Stimulated activated naive CD8-positive, alpha-beta T cell treated with anti-CD3 and anti-CD28 coated beads, Interleukin-15, Interleukin-2, amounts not matched to agents 100 ng/mL and 50 ng/mL, for 24 hours (primary cell): ENCODE measurements around the gene SHD.
"Not testable (repeated sequence)": the region's sequence is repeated elsewhere in the genome, so short reads cannot be mapped to it uniquely, and the experiment has no call there.

Source experiments
- H3K27ac Mint-ChIP-seq: one replicate; pipeline ENCODE4 v1.8.0; 2021; ENCODE audit warnings: mild to moderate bottlenecking, mixed read lengths
- H3K27me3 Mint-ChIP-seq: one replicate; pipeline ENCODE4 v1.8.0; 2021; ENCODE audit warnings: mixed read lengths
- H3K36me3 Mint-ChIP-seq: one replicate; pipeline ENCODE4 v1.8.0; 2021; ENCODE audit warnings: low read depth, mixed read lengths
- H3K4me1 Mint-ChIP-seq: one replicate; pipeline ENCODE4 v1.8.0; 2021; ENCODE audit warnings: low read depth, mixed read lengths
- H3K4me3 Mint-ChIP-seq: one replicate; pipeline ENCODE4 v1.8.0; 2021; ENCODE audit warnings: mild to moderate bottlenecking, mixed read lengths
- H3K9me3 Mint-ChIP-seq: one replicate; pipeline ENCODE4 v1.8.0; 2021; ENCODE audit warnings: mixed read lengths

SHD gene

GRCh38 chr19:4256563-4256962 is 22.5 kb upstream of the SHD start:
- H3K4me1 Mint-ChIP-seq = no peaks in the 10 kb centered on the region
- H3K27ac Mint-ChIP-seq = no peak overlapping the region
- H3K36me3 Mint-ChIP-seq = peaks cover 58% of the 10 kb centered on the region
- H3K4me3 Mint-ChIP-seq = no peak overlapping the region
- no peaks in the 10 kb centered on the region for H3K27me3 Mint-ChIP-seq
- no peaks in the 10 kb centered on the region for H3K9me3 Mint-ChIP-seq

GRCh38 chr19:4257025-4257424 is 22.0 kb upstream of the SHD start:
- H3K27me3 Mint-ChIP-seq = no peaks in the 10 kb centered on the region
- H3K36me3 Mint-ChIP-seq = peaks cover 55% of the 10 kb centered on the region
- no peaks in the 10 kb centered on the region for H3K9me3 Mint-ChIP-seq
- H3K27ac Mint-ChIP-seq = no peak overlapping the region
- no peaks in the 10 kb centered on the region for H3K4me1 Mint-ChIP-seq
- H3K4me3 Mint-ChIP-seq = no peak overlapping the region

- Mint-ChIP-seq H3K36me3 (peaks cover 50% of the 10 kb centered on the region), H3K9me3 (no peaks in the 10 kb centered on the region), H3K4me1 (peaks cover 2% of the 10 kb centered on the region), H3K27me3 (no peaks in the 10 kb centered on the region), H3K4me3 (no peak overlapping the region), H3K27ac (no peak overlapping the region)
These were observed 20.9 kb upstream of the SHD start for GRCh38 chr19:4258181-4258580.

- Mint-ChIP-seq H3K4me3 (no peak overlapping the region), H3K36me3 (peaks cover 50% of the 10 kb centered on the region), H3K4me1 (peaks cover 20% of the 10 kb centered on the region)
These were observed 18.4 kb upstream of the SHD start for GRCh38 chr19:4260613-4261191.

GRCh38 chr19:4264812-4265211 is 14.3 kb upstream of the SHD start:
- no peaks in the 10 kb centered on the region for H3K27me3 Mint-ChIP-seq
- no peaks in the 10 kb centered on the region for H3K9me3 Mint-ChIP-seq
- no peak overlapping the region for H3K4me3 Mint-ChIP-seq
- peak overlapping the region; percentile 68 for H3K27ac Mint-ChIP-seq
- H3K36me3 Mint-ChIP-seq = peaks cover 58% of the 10 kb centered on the region
- H3K4me1 Mint-ChIP-seq = peaks cover 25% of the 10 kb centered on the region

More at GRCh38 chr19:4260613-4261191, 18.4 kb upstream of the SHD start:
- Mint-ChIP-seq H3K9me3 (no peaks in the 10 kb centered on the region), H3K27me3 (no peaks in the 10 kb centered on the region), H3K27ac (no peak overlapping the region)

GRCh38 chr19:4266253-4267000 is 12.6 kb upstream of the SHD start:
- no peaks in the 10 kb centered on the region for H3K27me3 Mint-ChIP-seq
- H3K36me3 Mint-ChIP-seq = peaks cover 52% of the 10 kb centered on the region
- peaks cover 25% of the 10 kb centered on the region for H3K4me1 Mint-ChIP-seq
- no peak overlapping the region for H3K27ac Mint-ChIP-seq
- no peaks in the 10 kb centered on the region for H3K9me3 Mint-ChIP-seq
- no peak overlapping the region for H3K4me3 Mint-ChIP-seq

GRCh38 chr19:4267101-4267900 is 11.8 kb upstream of the SHD start:
- H3K4me3 Mint-ChIP-seq = no peak overlapping the region
- H3K27ac Mint-ChIP-seq = no peak overlapping the region
- H3K9me3 Mint-ChIP-seq = no peaks in the 10 kb centered on the region
- H3K36me3 Mint-ChIP-seq = peaks cover 60% of the 10 kb centered on the region
- H3K27me3 Mint-ChIP-seq = no peaks in the 10 kb centered on the region
- H3K4me1 Mint-ChIP-seq = peaks cover 25% of the 10 kb centered on the region

- Mint-ChIP-seq H3K36me3 (peaks cover 58% of the 10 kb centered on the region), H3K27ac (no peak overlapping the region)
These were observed 10.9 kb upstream of the SHD start for GRCh38 chr19:4267901-4268815.

GRCh38 chr19:4268816-4269430 is 10.1 kb upstream of the SHD start:
- H3K4me1 Mint-ChIP-seq = peaks cover 16% of the 10 kb centered on the region
- no peak overlapping the region for H3K4me3 Mint-ChIP-seq
- H3K36me3 Mint-ChIP-seq = peaks cover 50% of the 10 kb centered on the region
- H3K27ac Mint-ChIP-seq = no peak overlapping the region
- no peaks in the 10 kb centered on the region for H3K9me3 Mint-ChIP-seq
- H3K27me3 Mint-ChIP-seq = no peaks in the 10 kb centered on the region

More at GRCh38 chr19:4267901-4268815, 10.9 kb upstream of the SHD start:
- Mint-ChIP-seq H3K4me3 (no peak overlapping the region), H3K9me3 (no peaks in the 10 kb centered on the region), H3K27me3 (no peaks in the 10 kb centered on the region), H3K4me1 (peaks cover 23% of the 10 kb centered on the region)

GRCh38 chr19:4272894-4273293 is 6.2 kb upstream of the SHD start:
- no peak overlapping the region for H3K4me3 Mint-ChIP-seq
- no peaks in the 10 kb centered on the region for H3K4me1 Mint-ChIP-seq
- no peak overlapping the region for H3K27ac Mint-ChIP-seq
- H3K36me3 Mint-ChIP-seq = peaks cover 23% of the 10 kb centered on the region
- no peaks in the 10 kb centered on the region for H3K9me3 Mint-ChIP-seq
- no peaks in the 10 kb centered on the region for H3K27me3 Mint-ChIP-seq

GRCh38 chr19:4274321-4274686 is 4.8 kb upstream of the SHD start:
- not testable (repeated sequence) for H3K27ac Mint-ChIP-seq, H3K4me3 Mint-ChIP-seq, H3K9me3 Mint-ChIP-seq, H3K4me1 Mint-ChIP-seq, H3K27me3 Mint-ChIP-seq
- peaks cover 14% of the 10 kb centered on the region for H3K36me3 Mint-ChIP-seq

- Mint-ChIP-seq H3K27me3 (peaks cover 13% of the 10 kb centered on the region), H3K4me1 (peaks cover 6% of the 10 kb centered on the region), H3K4me3 (no peak overlapping the region), H3K9me3 (no peaks in the 10 kb centered on the region), H3K36me3 (peaks cover under 1% of the 10 kb centered on the region), H3K27ac (no peak overlapping the region)
These were observed 1.8 kb upstream of the SHD start for GRCh38 chr19:4277191-4277696.

- Mint-ChIP-seq H3K4me1 (peaks cover 6% of the 10 kb centered on the region), H3K27me3 (peaks cover 16% of the 10 kb centered on the region), H3K36me3 (no peaks in the 10 kb centered on the region), H3K27ac (no peak overlapping the region), H3K4me3 (no peak overlapping the region), H3K9me3 (no peaks in the 10 kb centered on the region)
These were observed 1.1 kb upstream of the SHD start for GRCh38 chr19:4278010-4278409.

- Mint-ChIP-seq H3K27me3 (peaks cover 16% of the 10 kb centered on the region), H3K4me1 (peaks cover 6% of the 10 kb centered on the region), H3K4me3 (no peak overlapping the region), H3K36me3 (no peaks in the 10 kb centered on the region), H3K9me3 (no peaks in the 10 kb centered on the region), H3K27ac (no peak overlapping the region)
These were observed 132 bp downstream of the SHD start for GRCh38 chr19:4279267-4279529.
